ENCODE results near the gene CEP250.

The CEP250 gene

DNA sequence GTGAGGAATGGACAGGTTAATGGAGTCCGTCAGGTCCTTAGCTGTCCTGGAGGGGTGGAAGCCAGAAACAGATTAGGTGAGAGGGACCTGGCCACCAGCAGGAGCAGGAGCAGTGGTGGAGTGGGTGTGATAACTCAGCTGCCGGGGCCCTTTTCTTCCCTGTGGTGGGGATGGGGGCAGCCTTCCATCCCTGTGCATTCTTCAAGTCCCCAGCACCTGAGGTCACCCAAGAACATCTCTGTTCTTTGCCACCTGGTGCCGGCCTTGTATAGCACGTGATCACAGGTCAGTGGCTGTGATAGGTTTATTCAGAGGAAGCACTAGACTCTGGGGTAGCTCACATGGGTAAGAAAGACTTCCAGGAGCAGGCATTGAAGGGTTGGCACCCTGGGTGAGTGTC, 103.1 kb downstream of the CEP250 start:
- no peak for TF ChIP-seq GABPA (IDR thresholded peaks at IDR 0.05; ENCODE audit: low read depth)
- no peak for TF ChIP-seq POLR2AphosphoS5 (IDR thresholded peaks at IDR 0.05; ENCODE audit: low read depth)
- TF ChIP-seq SPI1 (IDR thresholded peaks at IDR 0.05; ENCODE audit: borderline replicate concordance, low read depth) = no peak
- TF ChIP-seq, protein P1, sequence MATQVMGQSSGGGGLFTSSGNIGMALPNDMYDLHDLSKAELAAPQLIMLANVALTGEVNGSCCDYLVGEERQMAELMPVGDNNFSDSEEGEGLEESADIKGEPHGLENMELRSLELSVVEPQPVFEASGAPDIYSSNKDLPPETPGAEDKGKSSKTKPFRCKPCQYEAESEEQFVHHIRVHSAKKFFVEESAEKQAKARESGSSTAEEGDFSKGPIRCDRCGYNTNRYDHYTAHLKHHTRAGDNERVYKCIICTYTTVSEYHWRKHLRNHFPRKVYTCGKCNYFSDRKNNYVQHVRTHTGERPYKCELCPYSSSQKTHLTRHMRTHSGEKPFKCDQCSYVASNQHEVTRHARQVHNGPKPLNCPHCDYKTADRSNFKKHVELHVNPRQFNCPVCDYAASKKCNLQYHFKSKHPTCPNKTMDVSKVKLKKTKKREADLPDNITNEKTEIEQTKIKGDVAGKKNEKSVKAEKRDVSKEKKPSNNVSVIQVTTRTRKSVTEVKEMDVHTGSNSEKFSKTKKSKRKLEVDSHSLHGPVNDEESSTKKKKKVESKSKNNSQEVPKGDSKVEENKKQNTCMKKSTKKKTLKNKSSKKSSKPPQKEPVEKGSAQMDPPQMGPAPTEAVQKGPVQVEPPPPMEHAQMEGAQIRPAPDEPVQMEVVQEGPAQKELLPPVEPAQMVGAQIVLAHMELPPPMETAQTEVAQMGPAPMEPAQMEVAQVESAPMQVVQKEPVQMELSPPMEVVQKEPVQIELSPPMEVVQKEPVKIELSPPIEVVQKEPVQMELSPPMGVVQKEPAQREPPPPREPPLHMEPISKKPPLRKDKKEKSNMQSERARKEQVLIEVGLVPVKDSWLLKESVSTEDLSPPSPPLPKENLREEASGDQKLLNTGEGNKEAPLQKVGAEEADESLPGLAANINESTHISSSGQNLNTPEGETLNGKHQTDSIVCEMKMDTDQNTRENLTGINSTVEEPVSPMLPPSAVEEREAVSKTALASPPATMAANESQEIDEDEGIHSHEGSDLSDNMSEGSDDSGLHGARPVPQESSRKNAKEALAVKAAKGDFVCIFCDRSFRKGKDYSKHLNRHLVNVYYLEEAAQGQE (IDR thresholded peaks at IDR 0.05; ENCODE audit: insufficient replicate concordance, low read depth) = no peak
- TF ChIP-seq, protein P2, sequence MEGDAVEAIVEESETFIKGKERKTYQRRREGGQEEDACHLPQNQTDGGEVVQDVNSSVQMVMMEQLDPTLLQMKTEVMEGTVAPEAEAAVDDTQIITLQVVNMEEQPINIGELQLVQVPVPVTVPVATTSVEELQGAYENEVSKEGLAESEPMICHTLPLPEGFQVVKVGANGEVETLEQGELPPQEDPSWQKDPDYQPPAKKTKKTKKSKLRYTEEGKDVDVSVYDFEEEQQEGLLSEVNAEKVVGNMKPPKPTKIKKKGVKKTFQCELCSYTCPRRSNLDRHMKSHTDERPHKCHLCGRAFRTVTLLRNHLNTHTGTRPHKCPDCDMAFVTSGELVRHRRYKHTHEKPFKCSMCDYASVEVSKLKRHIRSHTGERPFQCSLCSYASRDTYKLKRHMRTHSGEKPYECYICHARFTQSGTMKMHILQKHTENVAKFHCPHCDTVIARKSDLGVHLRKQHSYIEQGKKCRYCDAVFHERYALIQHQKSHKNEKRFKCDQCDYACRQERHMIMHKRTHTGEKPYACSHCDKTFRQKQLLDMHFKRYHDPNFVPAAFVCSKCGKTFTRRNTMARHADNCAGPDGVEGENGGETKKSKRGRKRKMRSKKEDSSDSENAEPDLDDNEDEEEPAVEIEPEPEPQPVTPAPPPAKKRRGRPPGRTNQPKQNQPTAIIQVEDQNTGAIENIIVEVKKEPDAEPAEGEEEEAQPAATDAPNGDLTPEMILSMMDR (IDR thresholded peaks at IDR 0.05; ENCODE audit: insufficient read depth, low read length) = no peak
- DNase-seq (ENCODE audit: low read depth in 1 of 2, low spot score in 1 of 2) = no peak
- H3K4me3 ChIP-seq (replicated peaks; ENCODE audit: insufficient read depth, low read length) = no peak overlapping the region
- no peak overlapping the region for H3K27ac ChIP-seq (replicated peaks)
- H3K27me3 ChIP-seq (ENCODE audit: insufficient read depth, poor library complexity, severe bottlenecking) = no peaks in the 10 kb centered on the region

DNA sequence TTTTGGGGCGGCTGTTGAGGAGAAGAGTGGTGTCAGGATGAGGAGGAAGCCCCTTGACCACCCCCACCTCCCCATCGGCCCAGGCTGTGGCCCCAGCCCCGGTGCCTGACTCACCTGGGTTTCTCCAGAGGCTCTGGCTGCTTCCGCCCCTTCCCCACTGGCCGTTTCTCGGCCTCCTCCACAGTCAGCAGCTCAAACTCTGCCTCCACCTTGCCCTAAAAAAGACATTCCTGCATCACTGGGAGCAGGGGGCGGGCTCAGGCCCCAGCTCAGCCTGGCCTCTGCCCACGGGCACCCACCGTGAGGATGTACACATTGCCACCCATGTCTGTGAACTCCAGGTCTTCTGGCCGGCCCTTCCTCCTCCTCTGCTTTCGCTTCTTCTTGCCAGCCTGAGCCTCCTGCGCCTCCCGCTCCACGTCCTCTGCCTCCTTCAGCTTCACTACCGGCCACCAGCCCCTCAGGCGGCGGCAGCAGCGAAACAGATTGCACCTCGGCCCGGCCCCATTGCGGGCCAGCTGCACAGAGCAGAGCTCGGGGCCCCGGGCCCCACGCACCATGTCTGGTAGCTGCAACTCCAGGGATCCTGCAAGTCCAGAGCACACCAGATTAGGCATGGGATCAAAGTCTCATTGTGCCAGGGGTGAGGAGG, 103.8 kb downstream of the CEP250 start:
- H3K4me3 ChIP-seq (replicated peaks; ENCODE audit: insufficient read depth, low read length) = no peak overlapping the region
- TF ChIP-seq SPI1 (IDR thresholded peaks at IDR 0.05; ENCODE audit: borderline replicate concordance, low read depth) = no peak
- TF ChIP-seq, protein P2 (IDR thresholded peaks at IDR 0.05; ENCODE audit: insufficient read depth, low read length) = no peak
- TF ChIP-seq, protein P1 (IDR thresholded peaks at IDR 0.05; ENCODE audit: insufficient replicate concordance, low read depth) = no peak
- TF ChIP-seq GABPA (IDR thresholded peaks at IDR 0.05; ENCODE audit: low read depth) = no peak
- TF ChIP-seq POLR2AphosphoS5 (IDR thresholded peaks at IDR 0.05; ENCODE audit: low read depth) = no peak
- DNase-seq (ENCODE audit: low read depth in 1 of 2, low spot score in 1 of 2) = no peak
- H3K27me3 ChIP-seq (ENCODE audit: insufficient read depth, poor library complexity, severe bottlenecking) = no peaks in the 10 kb centered on the region
- no peak overlapping the region for H3K27ac ChIP-seq (replicated peaks)

DNA sequence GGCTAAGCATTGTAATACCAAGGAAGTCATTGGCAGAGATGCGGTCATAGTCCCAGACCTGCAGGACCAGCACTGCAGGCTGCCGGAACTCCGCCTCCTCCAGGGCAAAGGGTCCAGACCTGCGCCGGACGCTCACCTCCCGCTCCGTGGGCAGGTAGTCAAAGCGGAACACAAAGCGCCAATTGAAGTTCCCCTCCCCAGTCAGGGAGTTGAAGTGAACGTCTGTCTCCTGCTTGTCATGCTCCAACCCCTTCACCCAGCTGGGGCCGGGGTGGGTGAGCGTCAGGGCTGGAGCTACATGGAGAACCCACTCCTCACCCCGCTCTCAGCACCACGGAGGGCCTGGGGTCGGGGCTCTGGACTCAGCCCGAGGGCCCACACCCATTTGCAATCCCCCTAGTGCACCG, 104.7 kb downstream of the CEP250 start:
- Histone ChIP-seq H3K27ac (replicated peaks) (no peak overlapping the region), H3K27me3 (ENCODE audit: insufficient read depth, poor library complexity, severe bottlenecking) (no peaks in the 10 kb centered on the region), H3K4me3 (replicated peaks; ENCODE audit: insufficient read depth, low read length) (no peak overlapping the region)
- TF ChIP-seq, protein P2 (IDR thresholded peaks at IDR 0.05; ENCODE audit: insufficient read depth, low read length) = no peak
- TF ChIP-seq POLR2AphosphoS5 (IDR thresholded peaks at IDR 0.05; ENCODE audit: low read depth) (no peak), SPI1 (IDR thresholded peaks at IDR 0.05; ENCODE audit: borderline replicate concordance, low read depth) (no peak), GABPA (IDR thresholded peaks at IDR 0.05; ENCODE audit: low read depth) (no peak)
- TF ChIP-seq, protein P1 (IDR thresholded peaks at IDR 0.05; ENCODE audit: insufficient replicate concordance, low read depth) = no peak
- no peak for DNase-seq (ENCODE audit: low read depth in 1 of 2, low spot score in 1 of 2)

Data from HL-60 (cell line).